ENCODE data around the gene NAT8.

DNA sequence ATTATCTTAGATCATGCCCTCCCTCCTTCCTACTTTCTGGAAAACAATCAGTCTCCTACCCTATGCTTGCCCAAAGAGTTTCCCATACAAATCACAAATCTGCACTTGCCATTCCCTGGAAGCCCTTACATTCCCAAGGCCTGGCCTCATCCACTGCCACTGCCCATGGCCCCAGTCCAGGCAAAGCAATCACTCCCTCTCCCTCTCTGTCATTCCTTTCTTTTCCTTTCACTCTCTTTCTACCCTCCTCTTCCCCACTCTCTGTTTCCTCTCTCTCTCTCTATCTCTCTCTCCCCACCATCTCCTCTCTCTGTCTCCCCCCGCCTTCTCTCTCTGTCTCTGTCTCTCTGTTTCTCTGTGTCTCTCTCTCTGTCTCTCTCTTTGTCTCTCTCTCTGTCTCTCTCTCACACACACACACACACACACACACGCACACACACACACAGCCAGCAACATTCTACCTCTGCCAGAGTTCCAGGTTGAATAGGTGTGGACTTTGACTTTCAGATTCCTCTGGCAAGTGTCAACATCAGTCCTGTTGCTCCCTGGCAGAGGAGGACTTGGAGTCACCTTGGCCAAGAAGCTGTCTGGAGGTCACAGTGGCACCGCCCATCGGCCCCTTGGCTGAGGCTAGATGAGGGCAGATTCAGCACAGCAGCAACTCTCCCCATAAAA, 43.7 kb upstream of the NAT8 start:
- TF ChIP-seq JUND (IDR thresholded peaks at IDR 0.05; ENCODE audit: low read length): no peak
- TF ChIP-seq POLR2AphosphoS5 (IDR thresholded peaks at IDR 0.05; ENCODE audit: low read depth, low read length): no peak
- TF ChIP-seq POLR2A (IDR thresholded peaks at IDR 0.05; ENCODE audit: control extremely low read depth in 1 of 2, low read depth in 2 of 2, low read length in 2 of 2): no peak
- TF ChIP-seq, protein P1, sequence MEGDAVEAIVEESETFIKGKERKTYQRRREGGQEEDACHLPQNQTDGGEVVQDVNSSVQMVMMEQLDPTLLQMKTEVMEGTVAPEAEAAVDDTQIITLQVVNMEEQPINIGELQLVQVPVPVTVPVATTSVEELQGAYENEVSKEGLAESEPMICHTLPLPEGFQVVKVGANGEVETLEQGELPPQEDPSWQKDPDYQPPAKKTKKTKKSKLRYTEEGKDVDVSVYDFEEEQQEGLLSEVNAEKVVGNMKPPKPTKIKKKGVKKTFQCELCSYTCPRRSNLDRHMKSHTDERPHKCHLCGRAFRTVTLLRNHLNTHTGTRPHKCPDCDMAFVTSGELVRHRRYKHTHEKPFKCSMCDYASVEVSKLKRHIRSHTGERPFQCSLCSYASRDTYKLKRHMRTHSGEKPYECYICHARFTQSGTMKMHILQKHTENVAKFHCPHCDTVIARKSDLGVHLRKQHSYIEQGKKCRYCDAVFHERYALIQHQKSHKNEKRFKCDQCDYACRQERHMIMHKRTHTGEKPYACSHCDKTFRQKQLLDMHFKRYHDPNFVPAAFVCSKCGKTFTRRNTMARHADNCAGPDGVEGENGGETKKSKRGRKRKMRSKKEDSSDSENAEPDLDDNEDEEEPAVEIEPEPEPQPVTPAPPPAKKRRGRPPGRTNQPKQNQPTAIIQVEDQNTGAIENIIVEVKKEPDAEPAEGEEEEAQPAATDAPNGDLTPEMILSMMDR (IDR thresholded peaks at IDR 0.05; ENCODE audit: control extremely low read depth in 1 of 3, insufficient read depth in 1 of 3, low read depth in 1 of 3, low read length in 3 of 3): no peak
- TF ChIP-seq SIN3A (conservative IDR thresholded peaks at IDR 0.05 in 1 of 2, IDR thresholded peaks at IDR 0.05 in 1 of 2; ENCODE audit: low read depth in 1 of 2, low read length in 2 of 2): no peak
- TF ChIP-seq JUN (IDR thresholded peaks at IDR 0.05; ENCODE audit: low read depth, low read length): no peak
- TF ChIP-seq SP2 (IDR thresholded peaks at IDR 0.05; ENCODE audit: low read length): no peak
- TF ChIP-seq, protein P2, sequence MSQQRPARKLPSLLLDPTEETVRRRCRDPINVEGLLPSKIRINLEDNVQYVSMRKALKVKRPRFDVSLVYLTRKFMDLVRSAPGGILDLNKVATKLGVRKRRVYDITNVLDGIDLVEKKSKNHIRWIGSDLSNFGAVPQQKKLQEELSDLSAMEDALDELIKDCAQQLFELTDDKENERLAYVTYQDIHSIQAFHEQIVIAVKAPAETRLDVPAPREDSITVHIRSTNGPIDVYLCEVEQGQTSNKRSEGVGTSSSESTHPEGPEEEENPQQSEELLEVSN (IDR thresholded peaks at IDR 0.05): no peak
- TF ChIP-seq YY1 (IDR thresholded peaks at IDR 0.05; ENCODE audit: low read depth, low read length): no peak
- TF ChIP-seq RFX5 (IDR thresholded peaks at IDR 0.05; ENCODE audit: borderline replicate concordance, low read depth, low read length): no peak
- no peak for TF ChIP-seq SP1 (IDR thresholded peaks at IDR 0.05; ENCODE audit: low read depth, low read length)
- TF ChIP-seq, protein P3, sequence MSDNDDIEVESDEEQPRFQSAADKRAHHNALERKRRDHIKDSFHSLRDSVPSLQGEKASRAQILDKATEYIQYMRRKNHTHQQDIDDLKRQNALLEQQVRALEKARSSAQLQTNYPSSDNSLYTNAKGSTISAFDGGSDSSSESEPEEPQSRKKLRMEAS (IDR thresholded peaks at IDR 0.05): no peak
- no peak for TF ChIP-seq ZNF274 (IDR thresholded peaks at IDR 0.05; ENCODE audit: borderline replicate concordance, extremely low read depth, low read length)
- TF ChIP-seq PHF8 (conservative IDR thresholded peaks at IDR 0.05; ENCODE audit: low read depth, low read length): no peak
